Breast epithelium (tissue), 3 donors: Measurements from ENCODE around the gene ATP6V1G3.

ENCODE experiments used
- POLR2A ChIP-seq: fragments of 450-650 bp; IDR thresholded peaks from one replicate; pipeline ENCODE4 v1.6.1; 2016; ENCODE audit warnings: antibody characterized with exemption, mild to moderate bottlenecking, moderate library complexity
- POLR2AphosphoS5 ChIP-seq, 3 donors: sonication (generic); formaldehyde crosslinking; IDR thresholded peaks; one replicate each; pipeline ENCODE4 v1.6.1; 2017; ENCODE audit warnings: antibody characterized with exemption in 3 of 3
- TF ChIP-seq, protein P1 (sequence below), 3 donors: fragments of 450-650 bp; IDR thresholded peaks; one replicate each; pipeline ENCODE4 v1.5.1; 2016 to 2017; ENCODE audit warnings: antibody characterized with exemption in 3 of 3, mild to moderate bottlenecking in 3 of 3, moderate library complexity in 3 of 3

DNA sequence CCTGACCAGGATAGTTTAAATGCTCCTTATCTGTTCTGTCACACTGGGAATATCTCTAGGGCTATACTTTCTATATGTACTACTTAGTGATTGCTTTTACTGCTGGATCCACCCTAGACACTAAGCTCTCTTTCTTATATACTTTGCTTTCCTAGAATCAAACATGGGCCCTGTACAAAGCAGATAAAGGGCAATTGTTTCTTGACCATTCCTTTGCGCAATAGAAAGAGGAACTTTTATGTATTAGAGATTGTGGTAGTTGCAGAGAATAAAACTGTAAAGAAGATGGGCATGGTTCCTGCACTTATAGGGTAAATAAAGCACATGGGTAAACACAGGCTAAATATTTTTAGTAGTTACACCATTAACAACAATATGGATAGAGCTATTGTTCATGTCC, 58.8 kb downstream of the ATP6V1G3 start:
- no peak for TF ChIP-seq POLR2A
- TF ChIP-seq POLR2AphosphoS5 (IDR thresholded peaks at IDR 0.05): no peak
- TF ChIP-seq, protein P1, sequence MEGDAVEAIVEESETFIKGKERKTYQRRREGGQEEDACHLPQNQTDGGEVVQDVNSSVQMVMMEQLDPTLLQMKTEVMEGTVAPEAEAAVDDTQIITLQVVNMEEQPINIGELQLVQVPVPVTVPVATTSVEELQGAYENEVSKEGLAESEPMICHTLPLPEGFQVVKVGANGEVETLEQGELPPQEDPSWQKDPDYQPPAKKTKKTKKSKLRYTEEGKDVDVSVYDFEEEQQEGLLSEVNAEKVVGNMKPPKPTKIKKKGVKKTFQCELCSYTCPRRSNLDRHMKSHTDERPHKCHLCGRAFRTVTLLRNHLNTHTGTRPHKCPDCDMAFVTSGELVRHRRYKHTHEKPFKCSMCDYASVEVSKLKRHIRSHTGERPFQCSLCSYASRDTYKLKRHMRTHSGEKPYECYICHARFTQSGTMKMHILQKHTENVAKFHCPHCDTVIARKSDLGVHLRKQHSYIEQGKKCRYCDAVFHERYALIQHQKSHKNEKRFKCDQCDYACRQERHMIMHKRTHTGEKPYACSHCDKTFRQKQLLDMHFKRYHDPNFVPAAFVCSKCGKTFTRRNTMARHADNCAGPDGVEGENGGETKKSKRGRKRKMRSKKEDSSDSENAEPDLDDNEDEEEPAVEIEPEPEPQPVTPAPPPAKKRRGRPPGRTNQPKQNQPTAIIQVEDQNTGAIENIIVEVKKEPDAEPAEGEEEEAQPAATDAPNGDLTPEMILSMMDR (IDR thresholded peaks at IDR 0.05): no peak
